ENCODE data around the gene ZP3.
"Not testable (repeated sequence)": the region's sequence is repeated elsewhere in the genome, so short reads cannot be mapped to it uniquely, and the experiment has no call there.

Gene ZP3

GRCh38 chr7:76430211-76430610, 5.5 kb downstream of the ZP3 start:
- Histone ChIP-seq H3K4me1 (ENCODE audit: insufficient read depth, low read length) (no peaks in the 10 kb centered on the region), H3K36me3 (ENCODE audit: insufficient read depth, low read length) (peaks cover 3% of the 10 kb centered on the region; the same call in 1 of the 2 replicates), H3K79me2 (ENCODE audit: insufficient read depth, low read length) (no peaks in the 10 kb centered on the region), H3K27ac (ENCODE audit: low read length) (no peak overlapping the region), H2AFZ (ENCODE audit: low read depth, low read length) (no peak overlapping the region), H3K9ac (ENCODE audit: low read depth, low read length) (no peak overlapping the region), H3K4me3 (ENCODE audit: low read depth in 1 of 2, low read length in 2 of 2) (no peak overlapping the region), H3K4me2 (ENCODE audit: insufficient read depth, low read length) (no peak overlapping the region), H3K9me3 (ENCODE audit: insufficient read depth, low read length, severe bottlenecking) (no peaks in the 10 kb centered on the region), H4K20me1 (ENCODE audit: insufficient read depth, low read length) (peaks cover 2% of the 10 kb centered on the region; the same call in 1 of the 2 replicates), H3K27me3 (ENCODE audit: insufficient read depth, low read length, poor library complexity) (no peaks in the 10 kb centered on the region)
- ATAC-seq (ENCODE audit: insufficient read depth, low read depth) (no peak), DNase-seq (no peak)
- no peak for TF ChIP-seq EZH2 (IDR thresholded peaks at IDR 0.05; ENCODE audit: borderline replicate concordance, low read depth, low read length, severe bottlenecking)
- TF ChIP-seq CTCF (IDR thresholded peaks at IDR 0.05; ENCODE audit: borderline replicate concordance, extremely low read depth, low read length, poor library complexity, severe bottlenecking), result no peak

GRCh38 chr7:76430836-76431235, 6.1 kb downstream of the ZP3 start:
- H3K4me3 ChIP-seq (ENCODE audit: low read depth in 1 of 2, low read length in 2 of 2), result no peak overlapping the region
- peaks cover 2% of the 10 kb centered on the region; the same call in 1 of the 2 replicates for H4K20me1 ChIP-seq (ENCODE audit: insufficient read depth, low read length)
- ATAC-seq (ENCODE audit: insufficient read depth, low read depth), result no peak
- H3K79me2 ChIP-seq (ENCODE audit: insufficient read depth, low read length), result no peaks in the 10 kb centered on the region
- no peak overlapping the region for H3K27ac ChIP-seq (ENCODE audit: low read length)
- H3K27me3 ChIP-seq (ENCODE audit: insufficient read depth, low read length, poor library complexity), result no peaks in the 10 kb centered on the region
- peaks cover 3% of the 10 kb centered on the region; the same call in 1 of the 2 replicates for H3K36me3 ChIP-seq (ENCODE audit: insufficient read depth, low read length)
- no peak overlapping the region for H3K4me2 ChIP-seq (ENCODE audit: insufficient read depth, low read length)
- no peaks in the 10 kb centered on the region for H3K9me3 ChIP-seq (ENCODE audit: insufficient read depth, low read length, severe bottlenecking)
- no peak for DNase-seq
- no peak overlapping the region for H3K9ac ChIP-seq (ENCODE audit: low read depth, low read length)
- H2AFZ ChIP-seq (ENCODE audit: low read depth, low read length), result no peak overlapping the region
- no peaks in the 10 kb centered on the region for H3K4me1 ChIP-seq (ENCODE audit: insufficient read depth, low read length)
- TF ChIP-seq EZH2 (IDR thresholded peaks at IDR 0.05; ENCODE audit: borderline replicate concordance, low read depth, low read length, severe bottlenecking), result no peak
- TF ChIP-seq CTCF (IDR thresholded peaks at IDR 0.05; ENCODE audit: borderline replicate concordance, extremely low read depth, low read length, poor library complexity, severe bottlenecking), result no peak

DNA sequence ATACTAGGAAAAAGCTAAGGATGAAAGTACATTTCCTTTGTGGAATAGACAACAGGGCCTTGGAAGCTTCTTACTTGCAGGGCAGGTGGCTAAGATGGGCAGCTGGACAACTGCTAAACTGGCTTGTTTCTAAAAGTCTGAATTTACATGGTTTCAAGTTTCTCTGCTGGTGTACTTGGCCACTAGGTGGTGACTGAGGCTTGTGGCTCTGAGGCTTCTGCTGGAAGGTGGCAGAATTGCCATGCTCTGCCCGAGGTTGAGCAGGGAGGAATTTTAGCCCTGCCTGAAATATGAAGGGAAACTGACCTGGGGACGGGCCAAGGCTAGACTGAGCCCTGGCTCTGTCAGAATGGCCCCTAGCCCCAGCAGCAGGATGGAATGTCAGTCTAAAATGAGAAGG, 13.1 kb downstream of the ZP3 start:
- H3K27me3 ChIP-seq (ENCODE audit: insufficient read depth, low read length, poor library complexity); H3K4me3 ChIP-seq (ENCODE audit: low read depth in 1 of 2, low read length in 2 of 2); H3K4me1 ChIP-seq (ENCODE audit: insufficient read depth, low read length); H3K79me2 ChIP-seq (ENCODE audit: insufficient read depth, low read length); H4K20me1 ChIP-seq (ENCODE audit: insufficient read depth, low read length); H3K36me3 ChIP-seq (ENCODE audit: insufficient read depth, low read length); H3K9me3 ChIP-seq (ENCODE audit: insufficient read depth, low read length, severe bottlenecking); H3K4me2 ChIP-seq (ENCODE audit: insufficient read depth, low read length); H3K27ac ChIP-seq (ENCODE audit: low read length); H2AFZ ChIP-seq (ENCODE audit: low read depth, low read length); H3K9ac ChIP-seq (ENCODE audit: low read depth, low read length): not testable (repeated sequence)
- peak; percentile 77 for DNase-seq
- ATAC-seq (ENCODE audit: insufficient read depth, low read depth), result peak; percentile 88
- peak; percentile 62 for TF ChIP-seq CTCF (IDR thresholded peaks at IDR 0.05; ENCODE audit: borderline replicate concordance, extremely low read depth, low read length, poor library complexity, severe bottlenecking)

DNA sequence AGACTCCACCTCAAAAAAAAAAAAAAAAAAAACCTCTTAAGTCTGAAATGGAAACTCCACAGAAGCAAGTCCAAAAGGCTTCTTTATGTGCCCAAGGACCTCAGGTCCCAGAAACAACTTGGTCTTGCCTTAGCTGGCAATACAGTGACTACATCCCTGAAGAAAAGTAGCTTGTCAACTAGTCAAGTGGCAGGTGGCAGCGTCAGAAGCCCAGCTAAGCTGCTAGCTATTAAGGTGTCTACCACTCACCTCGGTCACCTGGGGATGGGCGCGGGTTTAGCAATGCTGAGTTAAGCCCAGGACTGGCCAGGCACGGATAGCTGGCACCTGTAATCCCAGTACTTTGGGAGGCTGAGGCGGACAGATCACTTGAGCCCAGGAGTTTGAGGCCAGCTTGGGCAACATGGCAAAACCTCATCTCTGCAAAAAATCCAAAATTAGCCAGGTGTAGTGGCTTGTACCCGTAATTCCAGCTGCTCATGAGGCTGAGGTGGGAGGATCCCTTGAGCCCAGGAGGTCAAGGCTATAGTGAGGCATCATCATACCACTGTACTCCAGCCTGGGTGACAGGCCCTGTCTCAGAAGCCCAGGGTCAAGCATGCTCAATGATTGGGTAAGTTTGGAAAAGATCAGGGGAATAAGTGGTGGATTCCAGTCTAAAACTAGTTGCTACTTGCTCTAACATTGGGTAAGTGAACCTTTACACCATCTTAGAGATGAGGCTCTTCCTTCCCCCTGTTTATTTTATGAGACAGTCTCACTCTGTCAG, 14.6 kb downstream of the ZP3 start:
- ATAC-seq (ENCODE audit: insufficient read depth, low read depth); H3K27ac ChIP-seq (ENCODE audit: low read length); H3K4me1 ChIP-seq (ENCODE audit: insufficient read depth, low read length); H3K9me3 ChIP-seq (ENCODE audit: insufficient read depth, low read length, severe bottlenecking); H3K79me2 ChIP-seq (ENCODE audit: insufficient read depth, low read length); H3K9ac ChIP-seq (ENCODE audit: low read depth, low read length); H3K4me3 ChIP-seq (ENCODE audit: low read depth in 1 of 2, low read length in 2 of 2); H4K20me1 ChIP-seq (ENCODE audit: insufficient read depth, low read length); DNase-seq; H3K27me3 ChIP-seq (ENCODE audit: insufficient read depth, low read length, poor library complexity); H3K4me2 ChIP-seq (ENCODE audit: insufficient read depth, low read length); H2AFZ ChIP-seq (ENCODE audit: low read depth, low read length); H3K36me3 ChIP-seq (ENCODE audit: insufficient read depth, low read length): not testable (repeated sequence)

- not testable (repeated sequence) for H3K27ac ChIP-seq (ENCODE audit: low read length); H3K27me3 ChIP-seq (ENCODE audit: insufficient read depth, low read length, poor library complexity); DNase-seq; H2AFZ ChIP-seq (ENCODE audit: low read depth, low read length); H3K36me3 ChIP-seq (ENCODE audit: insufficient read depth, low read length); ATAC-seq (ENCODE audit: insufficient read depth, low read depth); H3K79me2 ChIP-seq (ENCODE audit: insufficient read depth, low read length); H3K4me1 ChIP-seq (ENCODE audit: insufficient read depth, low read length); H3K4me2 ChIP-seq (ENCODE audit: insufficient read depth, low read length); H4K20me1 ChIP-seq (ENCODE audit: insufficient read depth, low read length); H3K4me3 ChIP-seq (ENCODE audit: low read depth in 1 of 2, low read length in 2 of 2); H3K9me3 ChIP-seq (ENCODE audit: insufficient read depth, low read length, severe bottlenecking); H3K9ac ChIP-seq (ENCODE audit: low read depth, low read length)
These were observed 15.7 kb downstream of the ZP3 start for GRCh38 chr7:76440404-76440803.

GRCh38 chr7:76441792-76442191, 17.0 kb downstream of the ZP3 start:
- H3K4me2 ChIP-seq (ENCODE audit: insufficient read depth, low read length); H3K4me1 ChIP-seq (ENCODE audit: insufficient read depth, low read length); H3K79me2 ChIP-seq (ENCODE audit: insufficient read depth, low read length); H3K27ac ChIP-seq (ENCODE audit: low read length); H3K27me3 ChIP-seq (ENCODE audit: insufficient read depth, low read length, poor library complexity); H3K36me3 ChIP-seq (ENCODE audit: insufficient read depth, low read length); H3K9ac ChIP-seq (ENCODE audit: low read depth, low read length); DNase-seq; H3K4me3 ChIP-seq (ENCODE audit: low read depth in 1 of 2, low read length in 2 of 2); H3K9me3 ChIP-seq (ENCODE audit: insufficient read depth, low read length, severe bottlenecking); H4K20me1 ChIP-seq (ENCODE audit: insufficient read depth, low read length); H2AFZ ChIP-seq (ENCODE audit: low read depth, low read length): not testable (repeated sequence)
- peak; percentile 33; the same call in 2 of the 3 replicates for ATAC-seq (ENCODE audit: insufficient read depth, low read depth)
